NCI-H82 (cell line): ENCODE measurements around the gene THTPA.

Experiments used
- DNase-seq: peaks from one replicate; lab custom pipeline; 2025; lab: John Stamatoyannopoulos, UW

THTPA gene

DNA sequence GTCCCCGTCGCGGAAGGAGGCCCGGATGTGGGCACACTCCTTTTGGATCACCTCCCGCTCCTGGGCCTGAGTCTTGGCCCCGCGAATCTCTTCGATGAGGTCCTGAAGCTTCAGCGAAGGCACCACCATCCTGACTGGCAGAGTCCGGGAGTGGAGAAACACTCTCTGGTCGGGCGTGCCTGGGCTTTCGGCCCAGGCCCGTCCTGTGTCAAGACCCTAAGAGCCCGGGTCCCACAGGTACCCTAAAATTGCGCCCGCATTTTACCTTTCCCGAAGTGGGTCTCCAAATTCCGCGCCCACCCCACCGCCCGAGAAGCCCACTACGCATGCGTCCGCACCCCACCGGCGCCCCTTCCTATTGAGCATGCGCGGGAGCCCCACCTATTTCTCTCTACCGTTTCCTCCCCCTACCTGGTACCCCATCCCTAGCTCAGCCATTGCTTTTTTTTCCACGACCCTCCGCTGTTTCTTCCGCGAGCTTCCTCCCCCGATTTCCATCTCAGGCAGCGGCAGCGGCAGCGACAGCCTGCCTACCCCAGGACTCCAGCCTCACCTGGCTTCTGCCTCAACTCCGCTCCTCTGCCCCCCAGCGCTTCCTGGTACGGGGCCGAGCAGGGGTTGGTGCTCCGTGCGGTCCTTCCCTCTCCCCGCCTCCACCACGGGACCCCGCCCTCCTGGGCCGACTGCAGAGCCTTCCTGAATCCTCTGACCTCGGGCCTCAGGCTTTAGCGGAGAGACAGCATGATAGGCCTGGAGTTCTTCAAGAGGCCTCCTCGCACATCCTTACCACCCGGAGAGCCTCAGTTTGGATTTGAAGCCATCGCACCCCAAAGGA is 11.3 kb downstream of the THTPA start, which contains the start of gene AP1G2:
Gene AP1G2, minus strand, starts transcription at position 606 of the 835 bp plus-strand sequence. Its CDS starts 477 bp downstream, at position 129.
- DNase-seq = peak; percentile 90

DNA sequence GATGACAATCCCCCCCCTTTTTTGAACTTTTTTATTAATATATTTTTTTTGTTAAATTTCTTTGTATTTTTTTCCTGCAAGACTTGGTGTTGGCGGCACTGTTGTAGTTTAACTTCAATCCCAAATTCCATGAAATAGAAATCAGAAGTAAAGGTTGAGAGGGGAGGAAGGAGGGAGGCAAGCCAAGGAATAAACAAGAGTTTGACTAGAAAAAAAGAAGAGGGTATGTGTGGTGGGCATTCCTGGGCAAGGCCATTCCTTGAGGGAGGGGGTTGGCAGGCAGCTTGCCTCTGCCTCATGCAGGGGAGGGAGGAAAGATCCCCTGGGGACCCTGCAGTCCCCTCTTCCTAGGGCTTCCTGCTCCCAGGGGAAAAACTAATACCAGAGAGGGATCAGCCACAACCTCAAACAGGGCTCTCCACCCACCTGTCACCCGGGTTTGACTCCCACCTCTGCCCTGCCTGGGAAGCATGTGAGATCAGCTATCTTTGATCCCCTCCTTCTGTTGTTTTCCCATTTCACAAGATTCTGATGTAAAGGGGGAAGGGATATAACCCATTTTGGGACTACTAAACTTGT is 12.0 kb downstream of the THTPA start:
- DNase-seq = peak; percentile 92

DNA sequence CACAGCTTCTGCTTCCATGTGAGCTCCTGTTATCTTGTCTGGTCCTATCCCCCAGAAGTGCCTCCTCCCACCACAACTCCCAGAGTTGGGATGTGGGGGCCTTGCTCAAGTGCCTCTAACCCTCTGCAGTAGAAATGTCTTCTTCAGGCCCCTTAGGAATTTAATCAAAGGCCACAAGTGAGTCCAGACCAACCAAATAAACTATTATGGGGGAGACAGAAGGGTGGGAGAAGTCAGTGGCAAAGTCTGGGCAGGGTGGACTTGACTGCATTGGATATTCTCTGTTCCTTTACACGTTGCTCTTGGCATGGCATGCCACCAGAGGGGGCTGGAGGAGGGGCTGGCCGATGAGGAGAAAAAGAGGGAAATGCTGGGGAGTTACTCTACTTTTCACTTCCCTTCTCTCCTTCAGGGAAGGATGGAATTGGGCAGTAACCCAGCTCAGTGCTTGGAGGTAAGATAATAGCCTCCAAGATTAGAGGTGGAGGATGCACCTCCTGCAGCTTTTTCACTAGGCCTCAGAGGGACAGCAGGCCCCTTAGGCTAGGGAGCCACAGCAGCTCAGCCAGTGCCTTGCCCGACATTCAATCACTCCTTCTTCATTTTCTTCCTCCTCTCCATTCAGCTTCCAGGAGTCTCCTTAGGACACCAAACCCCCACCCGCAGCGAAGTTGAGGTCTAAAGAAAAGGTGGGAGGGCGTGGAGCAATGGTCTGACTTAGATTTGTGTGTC is 12.7 kb downstream of the THTPA start:
- DNase-seq = peak; percentile 61

DNA sequence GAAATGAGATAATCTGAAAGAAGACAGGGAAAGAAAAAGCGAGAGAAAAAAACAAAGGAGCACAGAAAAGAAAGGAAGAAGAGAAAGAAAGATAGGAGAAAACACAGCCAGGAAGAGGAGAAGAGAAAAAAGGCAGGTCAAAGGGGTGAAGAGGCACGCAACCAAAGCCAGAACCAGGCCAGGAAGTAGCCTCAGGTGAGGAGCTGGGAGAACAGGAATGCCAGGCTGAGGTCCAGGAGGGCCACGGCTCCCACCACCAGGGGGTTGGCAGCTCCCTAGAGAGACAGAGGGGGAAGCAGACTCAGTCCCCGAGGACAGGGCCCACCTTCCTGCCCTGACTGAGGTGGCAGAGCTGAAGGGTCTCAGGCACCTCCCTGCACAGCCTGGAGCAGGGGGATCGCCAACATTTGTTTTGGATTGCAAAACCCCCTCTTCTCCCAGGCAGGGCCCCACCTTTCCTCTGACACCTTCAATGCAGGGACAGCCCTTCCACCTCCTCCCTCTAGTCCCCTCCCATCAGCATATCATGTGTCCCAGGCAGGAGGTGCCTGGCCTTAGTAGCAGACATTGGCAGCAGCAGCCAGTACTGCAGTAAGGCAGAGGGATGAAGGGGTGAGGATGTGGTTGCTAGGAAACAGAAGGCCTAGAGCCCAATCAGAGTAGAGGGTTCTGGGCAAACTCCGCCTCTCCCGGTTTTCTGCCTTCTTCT is 13.5 kb downstream of the THTPA start:
- peak; percentile 63 for DNase-seq

DNA sequence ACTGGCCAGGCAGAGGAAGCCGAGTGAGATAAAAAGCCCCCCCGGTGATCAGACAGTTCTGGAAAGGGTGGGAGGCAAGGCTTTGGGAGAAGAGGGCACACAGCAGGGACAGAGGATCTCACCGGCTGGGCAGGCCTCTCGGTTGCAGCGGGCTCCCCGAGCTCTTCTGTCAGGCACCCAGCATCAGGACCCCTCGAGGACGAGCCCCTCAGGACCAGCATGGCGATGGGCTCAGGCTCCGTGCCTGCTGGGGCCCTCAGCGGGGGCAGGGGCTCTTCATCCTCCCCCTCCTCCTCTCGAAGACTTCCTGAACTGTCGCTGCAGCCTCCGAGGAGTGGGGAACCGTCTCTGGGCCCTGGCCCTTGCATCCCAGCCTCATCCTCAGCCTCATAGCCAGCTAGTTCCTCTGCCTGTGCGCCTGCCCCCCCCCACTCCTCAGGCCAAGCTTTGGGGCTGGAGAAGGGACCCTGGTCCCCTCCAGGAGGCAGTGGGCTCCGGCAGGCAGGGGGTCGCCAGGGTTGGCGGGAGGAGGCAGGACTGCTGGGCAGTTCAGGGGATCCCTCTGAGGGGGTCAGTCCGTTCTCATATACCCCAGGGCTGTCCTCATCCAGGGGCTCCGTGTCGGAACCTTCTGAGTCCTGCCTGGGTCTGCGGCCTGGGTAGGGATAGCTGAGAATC is 14.9 kb downstream of the THTPA start:
- no peak for DNase-seq

DNA sequence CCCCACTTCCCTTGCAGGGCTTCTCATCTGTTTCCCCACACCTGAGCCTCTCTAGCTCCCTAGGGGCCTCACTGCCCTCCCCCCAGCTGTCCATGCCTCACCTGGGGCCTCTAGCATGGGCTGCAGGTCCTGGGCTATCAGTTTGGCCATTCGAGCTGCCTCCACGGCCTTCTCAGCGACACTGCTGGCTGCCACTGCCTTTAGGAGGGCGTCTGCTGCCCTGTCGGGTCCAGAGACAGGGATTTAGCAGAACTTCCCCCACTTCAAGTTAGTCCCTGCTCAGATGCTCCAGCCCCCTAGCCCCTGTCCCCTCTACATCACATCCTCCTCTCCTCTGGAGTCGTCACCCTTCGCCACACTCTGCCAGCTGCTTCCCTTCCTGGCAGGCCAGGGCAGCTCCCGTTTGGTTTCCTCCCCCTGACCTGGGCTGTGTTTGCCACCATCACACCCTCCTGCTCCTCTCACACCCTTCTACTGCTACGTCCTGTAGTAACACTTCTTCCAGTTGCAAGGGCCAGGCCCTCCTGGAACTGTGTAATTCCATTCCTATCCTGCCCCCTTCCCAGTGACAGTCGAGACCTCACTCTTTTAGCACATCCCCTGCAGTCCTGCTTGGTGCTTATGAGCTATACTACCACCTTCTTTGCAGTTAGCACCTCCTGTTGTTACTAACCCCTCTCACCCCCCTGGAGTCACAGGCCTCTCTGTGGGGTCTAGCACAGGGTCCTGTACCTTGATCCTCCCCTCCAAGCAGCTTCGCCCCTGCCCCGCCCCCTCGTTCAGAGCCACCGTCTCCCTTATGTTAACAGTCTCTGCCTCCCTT is 15.8 kb downstream of the THTPA start:
- no peak for DNase-seq

DNA sequence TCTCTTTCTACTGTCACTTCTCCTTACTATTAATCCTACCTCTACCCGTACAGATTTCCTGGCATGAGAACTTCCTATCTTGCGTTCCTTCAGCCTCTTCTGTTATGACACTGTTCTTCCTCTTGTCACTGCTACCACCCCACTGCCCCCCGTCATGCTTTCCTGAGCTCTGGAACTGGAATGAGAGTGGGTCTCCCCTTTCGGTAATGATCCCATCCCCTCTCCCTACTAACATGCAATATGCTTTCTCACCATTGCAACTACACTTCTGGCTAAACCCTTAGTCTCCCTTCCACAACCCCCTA is 16.4 kb downstream of the THTPA start:
- no peak for DNase-seq

DNA sequence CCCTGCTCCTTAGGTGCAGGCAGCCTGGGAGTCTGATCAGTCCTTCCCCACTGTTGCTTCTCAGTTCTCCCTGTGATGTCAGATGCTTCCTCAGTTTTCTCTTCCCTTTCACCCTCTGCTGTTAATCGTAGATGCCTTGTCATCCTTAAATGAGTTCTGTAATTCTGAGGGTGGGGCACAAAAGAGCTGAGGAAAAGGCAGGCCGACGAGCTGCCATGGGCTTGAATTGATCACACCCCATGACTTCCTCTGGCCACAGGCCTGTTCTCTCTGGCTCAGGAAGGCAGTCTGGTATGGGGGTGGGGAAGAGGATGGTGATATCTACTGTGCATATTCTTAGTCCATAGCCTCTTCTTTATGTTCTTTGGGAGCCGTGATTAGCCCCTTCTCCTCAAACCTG is 16.8 kb downstream of the THTPA start:
- no peak for DNase-seq

DNA sequence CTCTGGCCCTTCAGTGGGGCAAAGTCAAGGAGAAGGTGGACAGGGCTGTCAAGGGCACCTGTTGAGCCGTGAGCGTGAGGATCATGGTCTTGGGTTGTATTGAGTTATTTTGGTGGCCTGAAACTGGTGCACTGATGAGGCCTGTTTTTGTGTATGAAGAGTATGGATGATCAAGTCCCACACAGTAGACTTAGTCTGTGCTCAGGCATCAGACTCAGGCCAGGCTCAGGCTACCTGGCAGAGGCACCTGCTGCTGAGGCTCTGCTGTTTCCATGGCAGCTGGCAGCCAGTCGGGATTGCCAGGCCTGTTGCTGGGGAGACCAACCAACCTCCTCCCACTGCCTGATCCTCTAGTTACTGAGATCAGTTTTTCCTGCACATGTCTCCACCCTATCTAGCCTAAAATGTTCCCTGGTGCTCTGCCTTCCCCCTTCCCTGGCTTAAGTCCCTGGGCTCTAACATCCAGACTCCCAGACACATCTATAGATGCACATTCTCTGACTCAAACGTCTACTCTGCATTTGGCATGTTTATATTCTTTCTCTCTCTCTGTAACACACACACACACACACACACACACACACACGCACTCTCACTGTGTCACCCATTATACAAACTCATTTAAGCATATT is 17.4 kb downstream of the THTPA start:
- no peak for DNase-seq

DNA sequence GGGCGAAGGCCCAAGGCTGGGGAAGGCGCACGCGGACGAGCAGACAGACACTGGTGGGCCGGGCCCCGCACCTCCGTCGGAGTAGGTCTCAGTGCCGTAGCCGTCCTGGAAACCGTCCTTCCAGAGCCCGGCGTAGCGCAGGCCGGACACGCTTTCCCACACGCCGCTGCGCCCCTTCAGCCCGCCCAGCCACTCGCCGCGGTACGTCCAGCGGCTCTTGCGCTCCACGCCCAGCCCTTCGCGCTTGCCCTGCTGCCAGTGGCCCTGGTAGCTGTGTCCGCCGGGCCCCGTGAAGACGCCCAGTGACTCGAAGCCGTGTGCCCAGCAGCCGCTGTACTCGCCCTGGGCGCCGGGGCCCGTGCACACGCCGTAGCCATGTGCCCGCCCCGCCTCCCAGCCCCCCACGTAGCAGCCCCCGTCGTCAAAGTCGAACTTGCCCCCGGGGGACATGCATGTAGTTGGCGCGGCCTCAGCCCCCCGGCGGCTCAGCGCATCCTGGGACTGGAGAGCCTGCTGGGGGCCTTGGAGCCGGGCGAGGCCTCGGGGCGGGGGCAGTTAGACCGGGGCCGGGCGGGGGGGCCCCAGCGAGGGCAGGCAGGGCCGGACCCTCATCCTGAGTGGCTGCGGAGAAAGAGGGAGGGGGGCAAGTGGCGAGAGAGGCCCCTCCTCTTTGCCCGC is 21.1 kb downstream of the THTPA start:
- peak; percentile 27 for DNase-seq

DNA sequence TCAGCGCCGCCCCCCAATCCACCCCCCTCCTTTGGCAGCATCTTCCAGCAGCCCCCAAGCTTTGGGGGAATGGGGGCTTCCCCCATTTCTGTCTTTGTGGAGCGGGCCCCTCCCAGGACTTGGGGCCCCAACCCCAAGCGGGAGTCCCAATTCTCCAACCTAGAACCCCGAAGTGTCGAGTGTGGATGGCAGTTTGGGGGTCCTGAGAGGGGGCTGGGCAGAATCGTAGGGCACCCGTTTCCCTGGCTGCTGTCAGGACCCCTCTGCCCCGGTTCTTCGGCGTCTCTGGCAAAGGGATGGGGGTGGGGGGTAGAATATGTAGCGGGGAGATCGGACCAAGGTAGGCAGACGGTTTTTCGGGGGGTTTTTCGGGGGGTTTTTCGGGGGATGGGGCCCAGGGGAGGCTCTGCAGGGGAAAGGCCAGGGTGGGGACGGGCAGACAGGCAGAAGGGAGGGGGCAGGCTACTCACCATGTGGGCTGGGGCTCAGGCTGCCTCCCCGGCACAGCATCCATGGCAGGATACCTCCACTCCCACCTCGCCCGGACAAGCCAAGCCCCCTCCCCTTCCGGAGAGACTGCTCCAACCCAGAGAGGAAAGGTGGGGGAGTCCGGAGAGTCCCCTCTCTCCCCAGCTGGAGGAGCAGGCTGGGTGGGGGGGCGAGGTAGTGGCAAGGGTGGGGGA is 21.8 kb downstream of the THTPA start:
- peak; percentile 46 for DNase-seq

DNA sequence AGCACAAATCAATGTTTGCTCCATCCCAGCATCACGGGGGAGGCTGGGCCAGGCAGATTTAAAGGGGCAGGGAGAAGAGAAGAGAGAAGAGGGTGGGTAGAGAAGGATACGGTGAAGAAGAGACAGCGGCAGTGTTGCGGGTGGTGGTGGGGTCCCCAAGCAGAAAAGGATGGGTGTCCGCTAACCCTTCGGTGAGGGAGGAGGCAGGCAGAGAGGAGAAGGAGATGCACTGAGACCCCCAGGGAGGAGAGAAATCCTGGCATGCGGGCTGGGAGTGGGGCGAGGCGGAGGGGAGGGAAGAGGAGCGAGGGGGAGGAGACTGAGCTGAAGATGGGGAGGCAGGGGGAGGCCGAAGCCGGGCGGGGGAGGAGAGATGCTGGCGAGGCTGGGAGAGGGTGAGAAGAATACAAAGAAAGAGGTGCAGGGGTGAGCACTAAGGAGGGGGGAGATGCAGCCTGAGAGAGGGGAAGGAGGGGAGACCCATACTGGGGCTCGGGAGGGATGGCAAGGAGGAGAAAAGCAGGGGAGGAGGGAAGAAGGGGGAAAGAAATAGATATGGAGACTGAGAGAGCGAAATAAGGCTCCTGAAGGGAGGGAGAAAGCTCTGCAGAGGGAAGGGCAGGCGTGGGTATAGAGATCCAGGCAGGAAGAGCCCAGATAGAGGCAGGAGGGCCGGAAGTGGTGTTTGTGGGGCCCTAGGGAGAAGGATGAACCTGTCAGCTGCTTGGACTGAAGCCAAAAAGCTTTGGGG is 22.7 kb downstream of the THTPA start, which contains the start of gene JPH4:
Gene JPH4, minus strand, starts transcription at position 231 of the 751 bp plus-strand sequence. CDS start 1,337 bp downstream, outside the sequence.
- peak; percentile 62 for DNase-seq

DNA sequence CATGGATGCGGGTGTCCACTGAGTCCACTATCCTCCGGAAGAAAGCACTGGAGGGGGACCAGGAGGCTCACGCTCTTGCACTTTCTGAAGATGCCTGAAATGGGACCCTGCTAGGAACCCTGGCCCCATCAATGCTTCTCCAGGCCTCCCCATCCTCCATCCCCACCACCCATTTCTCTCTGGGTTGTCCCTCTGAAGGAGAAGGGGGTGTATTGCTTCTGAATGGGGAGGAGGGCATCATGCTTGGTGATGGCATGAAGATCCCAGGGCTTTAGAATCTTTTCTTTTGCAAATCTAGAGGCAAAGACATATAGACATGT is 23.2 kb downstream of the THTPA start:
- DNase-seq = no peak

DNA sequence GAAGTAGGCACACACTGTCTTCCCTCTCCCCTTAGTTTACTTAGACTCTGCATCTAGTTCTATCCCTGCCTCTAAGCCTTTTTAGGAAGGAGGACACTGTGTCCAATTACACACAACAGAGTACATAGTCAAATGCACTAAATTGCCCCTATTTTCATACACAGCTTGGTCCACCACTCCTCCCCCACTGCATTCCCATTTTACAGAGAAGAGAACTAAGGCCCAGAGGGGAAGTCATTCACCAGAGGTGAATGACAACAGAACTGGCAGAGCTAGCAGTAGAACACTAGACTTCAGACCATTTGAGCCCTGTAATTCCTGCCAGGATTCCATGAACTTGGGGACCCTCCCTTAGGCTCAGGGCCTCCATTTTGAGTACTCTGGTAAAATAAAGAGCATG is 23.7 kb downstream of the THTPA start:
- DNase-seq = no peak

DNA sequence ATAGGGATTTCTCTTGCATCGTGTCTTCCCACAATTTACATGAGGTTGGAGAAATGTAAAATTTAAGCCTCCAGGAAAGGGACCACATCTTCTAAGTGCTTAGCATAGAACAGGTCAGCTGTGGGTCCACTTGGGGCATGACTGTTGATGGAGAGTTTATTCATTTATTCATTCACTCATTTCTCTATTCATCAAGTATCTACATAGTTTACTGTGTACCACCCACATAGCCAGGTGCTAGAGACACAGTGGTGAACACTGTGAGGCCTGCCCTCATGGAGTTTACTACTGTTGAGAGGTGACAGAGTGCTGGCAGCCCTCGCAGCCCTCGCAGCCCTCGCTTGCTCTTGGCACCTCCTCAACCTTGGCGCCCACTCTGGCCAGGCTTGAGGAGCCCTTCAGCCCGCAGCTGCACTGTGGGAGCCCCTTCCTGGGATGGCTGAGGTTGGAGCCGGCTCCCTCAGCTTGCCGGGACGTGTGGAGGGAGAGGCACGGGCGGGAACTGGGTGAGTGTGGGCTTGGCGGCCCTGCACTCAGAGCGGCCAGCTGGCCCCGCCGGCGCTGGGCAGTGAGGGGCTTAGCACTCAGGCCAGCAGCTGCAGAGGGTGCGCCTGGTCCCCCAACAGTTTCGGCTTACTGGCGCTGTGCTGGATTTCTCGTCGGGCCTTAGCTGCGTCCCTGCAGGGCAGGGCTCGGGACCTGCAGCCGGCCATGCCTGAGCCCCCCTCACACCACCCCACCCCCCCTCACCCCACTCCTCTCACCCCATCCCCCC is 24.3 kb downstream of the THTPA start:
- no peak for DNase-seq

DNA sequence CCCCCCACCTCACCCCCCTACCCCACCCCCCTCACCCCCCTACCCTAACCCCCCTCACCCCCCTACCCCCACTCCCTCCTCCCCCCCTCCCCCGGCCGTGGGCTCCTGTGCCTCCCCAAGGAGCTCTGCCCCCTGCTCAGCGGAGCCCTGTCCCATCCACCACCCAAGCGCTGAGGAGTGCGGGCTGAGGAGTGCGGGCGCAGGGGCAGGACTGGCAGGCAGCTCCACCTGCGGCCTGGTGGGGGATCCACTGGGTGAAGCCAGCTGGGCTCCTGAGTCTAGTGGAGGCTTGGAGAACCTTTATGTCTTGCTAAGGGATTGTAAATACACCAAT is 24.8 kb downstream of the THTPA start:
- DNase-seq = no peak

DNA sequence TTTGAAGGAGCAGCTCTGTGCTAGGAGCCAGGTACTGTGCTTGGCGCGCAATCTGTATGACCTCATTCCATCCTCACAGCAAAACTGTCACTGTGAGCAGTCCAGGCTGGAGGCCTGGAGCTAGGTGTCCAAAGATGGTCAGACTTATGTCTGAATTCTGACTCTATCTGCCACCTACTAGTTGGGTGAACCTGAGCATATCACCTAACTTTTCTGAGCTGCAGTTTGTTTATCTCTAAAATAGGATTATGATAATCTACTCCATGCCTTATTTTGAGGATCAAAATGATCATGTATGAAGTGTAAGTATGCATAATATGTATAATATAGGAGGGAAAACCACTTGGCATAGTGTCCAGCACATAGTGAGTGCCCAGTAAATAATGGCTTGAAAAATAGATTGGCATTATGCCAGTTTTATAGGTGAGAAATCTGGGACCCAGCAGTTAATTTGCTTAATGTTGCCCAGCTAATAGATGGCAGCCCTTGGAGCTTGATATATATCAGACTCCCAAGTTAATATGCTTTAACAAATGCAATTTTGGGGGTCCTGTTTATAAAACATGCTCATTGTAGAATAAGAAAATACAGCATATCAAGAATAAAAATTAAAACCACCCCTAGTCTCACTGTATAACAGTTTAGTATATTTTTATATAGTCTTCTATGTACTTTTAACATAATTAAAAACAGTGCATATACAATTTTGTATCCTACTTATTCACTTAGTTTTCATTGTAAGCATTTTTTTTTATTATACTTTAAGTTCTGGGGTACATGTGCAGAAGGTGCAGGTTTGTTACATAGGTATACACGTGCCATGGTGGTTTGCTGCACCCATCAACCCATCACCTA is 27.1 kb downstream of the THTPA start:
- peak; percentile 13 for DNase-seq
